Measurements from ENCODE around the gene FRMD3. TPM values are rescaled to one million over a fixed set of nuclear protein-coding genes. Genes with fewer than 3 reads are reported as not detected.

The FRMD3 gene
- total RNA-seq, 1 donor: 0.86 TPM

GRCh38 chr9:83346655-83347420, 191.4 kb downstream of the FRMD3 start:
- no peak overlapping the region for H3K4me3 ChIP-seq (ENCODE audit: low read depth, low read length)
- no peak for DNase-seq (ENCODE audit: low read depth)
- no peak for TF ChIP-seq CTCF (IDR thresholded peaks at IDR 0.05; ENCODE audit: insufficient read depth, low read depth, low read length)

- TF ChIP-seq CTCF (IDR thresholded peaks at IDR 0.05; ENCODE audit: insufficient read depth, low read depth, low read length): no peak
- no peak overlapping the region for H3K4me3 ChIP-seq (ENCODE audit: low read depth, low read length)
- DNase-seq (ENCODE audit: low read depth): no peak
These were observed 194.7 kb downstream of the FRMD3 start for GRCh38 chr9:83343366-83343999.

- no peak overlapping the region for H3K4me3 ChIP-seq (ENCODE audit: low read depth, low read length)
- TF ChIP-seq CTCF (IDR thresholded peaks at IDR 0.05; ENCODE audit: insufficient read depth, low read depth, low read length): no peak
- DNase-seq (ENCODE audit: low read depth): no peak
These were observed 195.5 kb downstream of the FRMD3 start for GRCh38 chr9:83342731-83343130.

- no peak for TF ChIP-seq CTCF (IDR thresholded peaks at IDR 0.05; ENCODE audit: insufficient read depth, low read depth, low read length)
- no peak for DNase-seq (ENCODE audit: low read depth)
These were observed 196.2 kb downstream of the FRMD3 start for GRCh38 chr9:83342006-83342405.

GRCh38 chr9:83340451-83340850, 197.8 kb downstream of the FRMD3 start:
- no peak for TF ChIP-seq CTCF (IDR thresholded peaks at IDR 0.05; ENCODE audit: insufficient read depth, low read depth, low read length)
- no peak overlapping the region for H3K4me3 ChIP-seq (ENCODE audit: low read depth, low read length)
- DNase-seq (ENCODE audit: low read depth): peak; percentile 12

More at GRCh38 chr9:83342006-83342405, 196.2 kb downstream of the FRMD3 start:
- H3K4me3 ChIP-seq (ENCODE audit: low read depth, low read length): no peak overlapping the region

GRCh38 chr9:83339435-83339834, 198.8 kb downstream of the FRMD3 start:
- no peak overlapping the region for H3K4me3 ChIP-seq (ENCODE audit: low read depth, low read length)
- TF ChIP-seq CTCF (IDR thresholded peaks at IDR 0.05; ENCODE audit: insufficient read depth, low read depth, low read length): no peak
- no peak for DNase-seq (ENCODE audit: low read depth)
